ENCODE results near the gene SPON2.

Gene SPON2

GRCh38 chr4:1172228-1172851, at the start of gene SPON2:
Gene SPON2, minus strand, starts transcription at chr4:1172583.
- TF ChIP-seq, protein P1, sequence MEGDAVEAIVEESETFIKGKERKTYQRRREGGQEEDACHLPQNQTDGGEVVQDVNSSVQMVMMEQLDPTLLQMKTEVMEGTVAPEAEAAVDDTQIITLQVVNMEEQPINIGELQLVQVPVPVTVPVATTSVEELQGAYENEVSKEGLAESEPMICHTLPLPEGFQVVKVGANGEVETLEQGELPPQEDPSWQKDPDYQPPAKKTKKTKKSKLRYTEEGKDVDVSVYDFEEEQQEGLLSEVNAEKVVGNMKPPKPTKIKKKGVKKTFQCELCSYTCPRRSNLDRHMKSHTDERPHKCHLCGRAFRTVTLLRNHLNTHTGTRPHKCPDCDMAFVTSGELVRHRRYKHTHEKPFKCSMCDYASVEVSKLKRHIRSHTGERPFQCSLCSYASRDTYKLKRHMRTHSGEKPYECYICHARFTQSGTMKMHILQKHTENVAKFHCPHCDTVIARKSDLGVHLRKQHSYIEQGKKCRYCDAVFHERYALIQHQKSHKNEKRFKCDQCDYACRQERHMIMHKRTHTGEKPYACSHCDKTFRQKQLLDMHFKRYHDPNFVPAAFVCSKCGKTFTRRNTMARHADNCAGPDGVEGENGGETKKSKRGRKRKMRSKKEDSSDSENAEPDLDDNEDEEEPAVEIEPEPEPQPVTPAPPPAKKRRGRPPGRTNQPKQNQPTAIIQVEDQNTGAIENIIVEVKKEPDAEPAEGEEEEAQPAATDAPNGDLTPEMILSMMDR (IDR thresholded peaks at IDR 0.05) = no peak

DNA sequence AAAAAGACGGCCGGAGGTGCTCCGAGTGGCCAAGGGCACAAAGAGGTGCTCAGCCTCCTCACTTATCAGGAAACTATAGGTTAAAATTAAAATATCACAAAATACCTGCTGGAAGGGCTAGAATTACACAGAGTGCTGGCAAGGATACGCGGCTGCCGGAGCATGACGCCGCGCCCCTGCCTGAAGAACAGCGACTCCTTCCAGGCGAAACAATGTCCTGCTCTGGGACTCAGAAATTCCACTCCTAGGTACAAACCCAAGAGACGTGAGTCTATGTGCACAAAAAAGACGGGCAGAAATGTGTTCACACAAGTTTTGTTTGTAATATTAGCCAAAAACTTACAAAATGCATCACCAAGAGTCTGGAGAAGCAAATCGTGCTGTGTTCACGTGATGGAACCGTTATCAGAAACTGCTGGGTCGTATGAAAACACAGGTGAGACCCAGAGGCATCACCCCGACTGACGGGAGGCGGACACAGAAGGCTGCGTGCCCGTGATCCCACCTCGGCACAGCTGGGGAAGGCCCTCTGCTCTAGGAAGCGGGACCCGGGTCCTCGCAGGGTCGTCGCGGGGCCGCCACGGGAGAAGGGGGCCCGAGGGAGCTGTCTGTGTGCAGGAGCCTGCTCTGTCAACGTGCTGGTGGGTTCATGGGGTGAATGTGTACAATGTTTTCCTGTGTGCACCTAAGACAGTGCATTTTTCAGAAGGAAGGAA, 48.9 kb upstream of the SPON2 start:
- TF ChIP-seq, protein P1 (IDR thresholded peaks at IDR 0.05) = no peak

DNA sequence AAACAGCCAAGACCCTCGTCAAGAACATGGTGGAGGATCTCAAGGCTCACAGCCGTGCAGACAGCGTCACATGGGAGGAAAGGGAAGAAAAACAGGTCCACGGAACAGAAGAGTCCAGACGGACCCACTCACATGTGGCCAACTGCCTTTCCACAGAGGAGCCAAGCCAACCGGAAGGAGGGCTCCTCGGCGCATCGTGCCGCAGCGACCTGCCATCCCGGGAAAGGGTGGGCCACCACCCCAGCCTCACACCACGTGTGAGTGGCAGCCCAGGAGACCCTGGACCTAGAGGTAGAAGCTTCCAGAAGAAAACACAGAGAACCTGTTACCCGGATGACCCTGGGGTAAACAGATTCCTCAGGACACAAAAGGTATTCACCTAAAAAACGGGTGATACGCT, 48.2 kb upstream of the SPON2 start:
- TF ChIP-seq, protein P1 (IDR thresholded peaks at IDR 0.05) = no peak

DNA sequence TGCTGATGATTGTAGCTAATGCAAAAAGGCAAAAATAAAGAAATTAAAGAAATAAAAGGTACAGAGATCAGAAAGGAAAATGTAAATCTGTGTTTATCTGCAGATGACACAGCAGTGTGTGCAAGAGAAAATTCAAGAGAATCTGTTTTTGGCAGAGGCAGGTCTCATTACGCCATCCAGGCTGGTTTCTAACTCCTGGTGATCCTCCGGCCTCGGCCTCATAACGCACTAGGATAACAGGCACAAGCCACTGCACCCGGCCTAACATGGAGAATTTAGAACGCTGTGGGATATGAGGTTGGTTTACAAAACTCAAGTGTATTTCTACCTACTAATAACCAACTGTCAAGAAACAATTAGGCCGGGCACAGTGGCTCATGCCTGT, 47.2 kb upstream of the SPON2 start:
- TF ChIP-seq, protein P1 (IDR thresholded peaks at IDR 0.05) = no peak

DNA sequence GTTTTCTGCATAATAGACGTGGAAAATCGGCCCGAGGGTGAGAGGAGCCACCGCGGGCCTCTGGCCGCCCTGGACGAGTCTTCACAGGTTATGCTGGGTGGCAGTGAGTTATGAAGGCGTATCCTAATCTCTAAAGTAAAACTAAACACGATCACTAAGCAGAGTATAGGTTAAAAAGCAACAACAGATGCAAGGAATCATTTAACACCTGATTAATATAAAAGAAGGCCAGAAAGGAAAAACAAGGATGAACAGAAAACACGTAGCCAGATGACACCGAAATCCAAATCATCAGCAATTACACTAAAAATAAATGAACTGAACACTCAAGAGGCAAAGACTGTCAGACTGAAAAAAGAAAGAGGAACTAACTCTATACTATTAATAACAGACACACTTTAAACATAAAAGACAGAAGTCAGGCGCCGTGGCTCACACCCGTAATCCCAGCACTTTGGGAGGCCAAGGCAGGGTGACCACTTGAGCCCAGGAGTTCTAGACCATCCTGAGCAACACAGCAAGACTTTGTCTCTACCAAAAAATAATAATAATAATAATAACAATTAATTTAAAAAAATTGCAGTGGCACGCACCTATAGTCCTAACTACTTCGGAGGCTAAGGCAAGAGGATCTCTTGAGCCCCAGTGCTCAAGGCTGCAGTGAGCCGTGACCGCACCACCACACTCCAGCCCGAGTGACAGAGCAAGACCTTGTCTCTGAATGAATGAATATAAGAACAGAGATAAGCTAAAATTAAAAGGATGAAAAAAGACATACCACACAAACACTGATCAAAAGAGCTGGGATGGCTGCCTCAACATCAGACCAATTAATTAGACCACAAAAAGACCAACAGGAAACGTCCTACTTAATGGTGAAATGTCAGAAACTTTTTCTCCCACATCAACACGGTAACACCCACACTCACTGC, 46.5 kb upstream of the SPON2 start:
- TF ChIP-seq, protein P1 (IDR thresholded peaks at IDR 0.05) = no peak

DNA sequence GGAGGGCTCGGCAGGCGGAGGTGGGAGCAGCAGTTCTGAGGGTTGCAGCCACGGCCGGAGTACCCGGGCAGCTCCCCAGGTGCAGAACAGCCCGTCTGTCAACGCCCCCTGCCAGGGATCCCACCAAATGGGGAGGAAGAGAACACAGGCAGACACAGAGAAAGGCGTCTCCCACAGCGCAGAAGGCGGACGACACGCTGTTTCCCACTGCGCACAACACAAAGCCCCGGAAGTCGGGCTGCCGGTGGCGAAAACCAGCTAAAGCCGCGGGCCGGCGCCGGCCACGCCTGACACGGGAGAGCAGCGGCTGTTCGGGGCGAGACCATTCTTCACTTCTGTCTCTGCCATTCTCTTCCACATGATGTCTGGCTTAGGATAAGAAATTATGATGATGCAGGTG, 45.0 kb upstream of the SPON2 start:
- TF ChIP-seq, protein P1 (IDR thresholded peaks at IDR 0.05) = no peak

DNA sequence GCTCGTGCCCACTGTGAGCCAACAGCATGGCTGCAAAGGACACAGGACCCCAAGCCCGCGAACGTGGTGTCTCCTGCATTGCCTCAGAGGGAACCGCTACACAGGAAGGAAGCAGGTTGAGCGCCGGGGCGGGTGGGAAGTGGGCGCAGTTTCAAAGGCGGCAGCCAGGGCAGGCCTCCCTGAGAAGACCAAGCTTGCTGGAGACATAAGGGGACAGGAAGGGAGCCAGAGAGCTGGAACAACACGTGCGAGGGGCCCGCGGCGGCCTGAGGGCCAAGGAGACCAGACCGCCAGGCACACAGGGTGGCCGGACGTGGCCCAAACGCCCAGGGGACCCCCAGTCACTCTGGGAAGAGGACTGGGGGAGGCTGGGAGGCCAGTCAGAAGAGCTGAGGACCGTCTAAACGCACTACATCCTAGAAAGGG, 44.5 kb upstream of the SPON2 start:
- TF ChIP-seq, protein P1 (IDR thresholded peaks at IDR 0.05) = no peak
